HCEC 1CT (cell line): ENCODE measurements around the gene CCDC180.
"Not testable (repeated sequence)": the region's sequence is repeated elsewhere in the genome, so short reads cannot be mapped to it uniquely, and the experiment has no call there.

Experiments
- DNase-seq: peaks from one replicate; pipeline ENCODE4 v3.0.0-alpha.2; 2017

The CCDC180 gene

GRCh38 chr9:97311798-97312500, 4.5 kb downstream of the CCDC180 start:
- DNase-seq: no peak

DNA sequence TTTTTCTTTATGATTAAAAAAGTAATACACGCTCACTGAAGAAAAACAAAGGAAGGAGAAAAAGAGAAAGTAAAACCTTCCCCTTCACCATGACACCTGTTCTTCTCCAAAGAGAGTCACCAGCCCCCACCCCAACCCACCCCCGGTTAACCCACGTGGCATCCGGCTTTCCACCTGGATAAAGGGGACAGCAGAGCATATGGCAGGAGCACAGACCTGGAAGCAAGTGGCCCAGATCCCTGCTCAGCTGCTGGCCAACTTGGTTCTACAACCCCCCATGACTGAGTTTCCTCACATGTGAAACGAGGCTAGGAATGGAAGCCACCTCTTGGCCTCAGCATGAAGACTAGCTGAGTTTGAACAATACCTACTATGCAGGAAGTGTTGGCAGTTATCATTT, 5.1 kb downstream of the CCDC180 start:
- DNase-seq: no peak

DNA sequence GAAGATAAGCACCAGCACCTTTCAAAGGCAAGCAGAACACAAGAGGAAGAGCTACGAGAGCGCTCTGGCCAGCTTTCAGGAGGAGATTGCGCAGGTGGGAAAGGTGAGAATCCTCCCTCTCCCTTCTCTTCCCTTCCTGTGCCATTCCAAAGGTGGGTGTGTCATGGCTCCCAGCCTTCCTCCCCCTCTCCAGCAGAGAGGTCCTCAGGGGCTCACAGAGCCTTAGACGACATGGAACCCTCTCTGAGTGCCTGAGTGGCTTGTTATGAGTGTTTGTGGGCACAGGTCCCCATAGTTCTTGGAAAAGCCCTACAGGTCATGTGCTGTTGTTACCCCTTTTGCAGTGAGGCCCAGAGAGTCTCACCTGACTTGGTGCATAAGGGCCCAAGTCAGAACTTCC, 5.8 kb downstream of the CCDC180 start:
- no peak for DNase-seq

- no peak for DNase-seq
These were observed 6.3 kb downstream of the CCDC180 start for GRCh38 chr9:97313746-97314145.

- DNase-seq: no peak
These were observed 7.0 kb downstream of the CCDC180 start for GRCh38 chr9:97314503-97314902.

GRCh38 chr9:97315550-97315949, 8.1 kb downstream of the CCDC180 start:
- DNase-seq: no peak

DNA sequence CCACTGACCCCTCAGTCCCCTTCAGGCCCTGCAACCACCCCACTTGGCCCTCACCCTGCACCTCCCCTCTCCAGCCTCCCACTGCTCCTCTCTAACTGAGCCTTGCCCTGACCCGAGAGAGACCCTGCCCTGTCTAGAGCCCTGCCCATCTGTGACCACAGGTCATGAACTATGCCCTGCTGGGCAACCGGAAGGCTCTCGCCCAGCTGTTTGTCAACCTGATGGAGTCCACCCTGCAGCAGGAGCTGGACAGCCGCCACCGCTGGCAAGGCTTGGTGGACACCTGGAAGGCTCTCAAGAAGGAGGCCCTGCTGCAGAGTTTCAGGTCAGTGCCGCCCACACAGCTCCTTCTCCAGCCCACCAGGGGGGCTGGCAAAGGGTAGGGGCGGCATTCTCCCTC, 9.4 kb downstream of the CCDC180 start:
- DNase-seq: no peak

DNA sequence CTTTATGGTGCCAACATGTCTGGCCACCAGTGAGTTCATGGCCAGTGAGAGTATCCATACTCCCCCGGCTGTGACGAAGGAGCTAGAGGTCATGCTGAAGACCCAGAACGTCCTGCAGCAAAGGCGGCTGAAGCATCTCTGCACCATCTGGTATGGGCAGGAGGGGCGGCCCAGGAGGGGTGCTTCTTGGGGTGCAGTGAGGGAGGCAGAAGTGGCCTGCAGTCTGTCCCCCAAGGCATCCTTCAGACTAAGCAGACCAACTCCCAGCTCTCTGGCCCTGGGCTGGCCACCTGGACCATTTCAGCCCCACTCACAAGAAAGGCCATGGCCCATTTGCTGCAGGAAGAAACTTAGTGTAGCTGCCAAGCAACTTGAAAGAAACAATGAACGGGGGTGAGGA, 11.0 kb downstream of the CCDC180 start:
- no peak for DNase-seq

- DNase-seq: no peak
These were observed 11.9 kb downstream of the CCDC180 start for GRCh38 chr9:97319395-97319794.

DNA sequence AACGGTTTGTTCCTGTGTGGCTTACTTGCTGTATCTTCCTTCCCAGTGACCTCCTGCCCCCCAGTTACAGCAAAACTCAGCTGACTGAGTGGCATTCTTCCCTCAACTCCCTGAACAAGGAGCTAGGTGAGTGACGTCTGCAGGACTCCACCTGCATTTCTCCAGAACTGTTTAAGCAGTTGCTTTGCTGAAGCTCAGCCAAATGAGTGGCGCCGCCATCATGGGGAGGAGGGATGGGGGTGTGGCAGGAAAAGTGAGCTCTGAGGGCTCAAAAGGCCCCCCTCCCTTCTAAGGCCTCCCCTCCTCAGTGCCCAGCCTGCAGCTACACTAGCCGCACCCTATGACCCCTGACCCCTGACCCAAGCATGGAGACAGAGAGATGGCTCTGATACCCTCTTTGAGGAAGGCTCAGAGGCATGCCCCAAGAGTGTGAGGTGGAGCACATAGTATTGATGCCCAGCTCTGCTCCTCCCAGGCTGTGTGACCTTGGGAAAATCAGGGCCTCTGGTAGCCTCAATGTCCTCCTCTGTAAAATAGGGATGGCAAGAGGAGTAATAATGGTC, 12.7 kb downstream of the CCDC180 start:
- no peak for DNase-seq

- DNase-seq: no peak
These were observed 13.8 kb downstream of the CCDC180 start for GRCh38 chr9:97321251-97321650.

DNA sequence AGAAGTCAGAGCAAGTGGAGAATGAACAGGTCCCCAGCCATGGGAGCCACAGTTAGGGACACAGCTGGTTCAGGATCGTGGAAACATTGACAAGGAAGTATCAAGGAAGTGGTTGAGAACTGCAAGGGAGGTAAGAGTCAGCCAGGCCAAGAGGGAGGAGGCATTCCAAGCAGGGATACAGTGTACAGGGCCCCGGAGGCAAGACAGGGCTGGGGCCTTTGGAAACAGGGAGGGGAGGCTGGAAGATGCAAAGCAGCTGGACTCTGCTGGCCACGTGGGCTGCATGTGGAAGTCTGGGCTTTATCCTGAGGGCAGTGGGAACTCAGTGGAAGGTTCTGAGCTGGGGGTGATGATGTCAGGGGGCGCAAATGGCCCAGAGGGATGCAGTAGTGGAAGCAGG, 14.2 kb downstream of the CCDC180 start:
- DNase-seq: no peak

DNA sequence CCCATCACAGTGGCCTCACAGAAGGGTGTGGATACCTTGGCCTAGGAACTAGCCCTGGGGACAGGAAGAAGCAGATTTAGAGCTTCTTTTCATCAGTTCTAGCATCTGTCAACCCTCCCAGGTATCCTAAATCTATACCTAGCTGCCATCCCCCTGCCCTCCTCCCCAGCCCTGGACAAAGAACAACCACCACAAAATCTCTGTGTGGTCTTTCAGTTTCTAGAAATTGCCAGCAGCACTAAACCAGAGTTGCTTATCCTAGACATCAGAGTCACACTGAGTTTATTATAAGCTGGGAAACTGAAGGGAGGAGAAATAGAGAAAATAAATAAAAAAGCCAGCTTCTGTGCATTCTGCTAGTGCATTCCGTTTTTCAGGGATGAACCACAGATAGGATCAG, 14.6 kb downstream of the CCDC180 start:
- no peak for DNase-seq

DNA sequence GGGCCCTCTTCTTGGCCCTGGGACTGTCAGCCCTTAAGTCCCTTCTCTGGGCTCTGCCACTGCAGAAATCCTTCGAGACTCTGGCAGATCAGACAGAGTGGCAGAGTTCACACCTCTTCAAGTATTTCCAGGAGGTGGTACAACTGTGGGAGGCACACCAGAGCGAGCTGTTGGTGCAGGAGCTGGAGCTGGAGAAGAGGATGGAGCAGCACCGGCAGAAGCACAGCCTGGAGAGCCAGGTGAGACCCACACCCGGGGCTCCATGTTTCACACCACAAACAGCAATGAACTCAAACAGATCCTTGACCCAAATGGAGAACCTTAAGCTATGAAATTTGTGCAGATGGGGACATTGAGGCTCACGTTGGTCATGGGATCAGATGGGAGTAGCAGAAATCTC, 17.5 kb downstream of the CCDC180 start:
- no peak for DNase-seq

DNA sequence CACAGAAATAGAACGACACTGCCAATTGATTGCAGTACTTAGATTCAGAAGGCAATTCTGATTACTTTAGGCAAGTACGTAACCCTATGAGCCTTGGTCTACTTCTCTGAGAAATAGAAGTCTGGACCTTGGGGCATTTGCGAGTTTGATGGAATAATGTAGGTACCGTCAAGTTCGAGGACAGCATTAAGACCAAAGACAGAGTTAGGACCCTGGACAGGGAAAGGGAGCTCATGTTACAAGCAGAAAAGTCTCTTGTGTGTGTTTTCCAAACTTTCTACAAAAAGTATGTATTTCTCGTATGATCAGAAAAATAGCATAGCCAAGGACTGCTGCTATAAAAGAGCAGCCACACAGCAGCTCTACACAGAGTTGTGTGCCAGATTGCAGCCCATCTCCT, 20.1 kb downstream of the CCDC180 start:
- no peak for DNase-seq

- no peak for DNase-seq
These were observed 25.5 kb downstream of the CCDC180 start for GRCh38 chr9:97332993-97333392.

DNA sequence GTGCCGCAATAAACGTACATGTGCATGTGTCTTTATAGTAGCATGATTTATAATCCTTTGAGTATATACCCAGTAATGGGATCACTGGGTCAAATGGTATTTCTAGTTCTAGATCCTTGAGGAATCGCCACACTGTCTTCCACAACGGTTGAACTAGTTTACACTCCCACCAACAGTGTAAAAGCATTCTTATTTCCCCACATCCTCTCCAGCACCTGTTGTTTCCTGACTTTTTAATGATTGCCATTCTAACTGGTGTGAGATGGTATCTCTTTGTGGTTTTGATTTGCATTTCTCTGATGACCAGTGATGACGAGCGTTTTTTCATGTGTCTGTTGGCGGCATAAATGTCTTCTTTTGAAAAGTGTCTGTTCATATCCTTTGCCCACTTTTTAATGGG, 28.2 kb downstream of the CCDC180 start:
- DNase-seq: not testable (repeated sequence)

DNA sequence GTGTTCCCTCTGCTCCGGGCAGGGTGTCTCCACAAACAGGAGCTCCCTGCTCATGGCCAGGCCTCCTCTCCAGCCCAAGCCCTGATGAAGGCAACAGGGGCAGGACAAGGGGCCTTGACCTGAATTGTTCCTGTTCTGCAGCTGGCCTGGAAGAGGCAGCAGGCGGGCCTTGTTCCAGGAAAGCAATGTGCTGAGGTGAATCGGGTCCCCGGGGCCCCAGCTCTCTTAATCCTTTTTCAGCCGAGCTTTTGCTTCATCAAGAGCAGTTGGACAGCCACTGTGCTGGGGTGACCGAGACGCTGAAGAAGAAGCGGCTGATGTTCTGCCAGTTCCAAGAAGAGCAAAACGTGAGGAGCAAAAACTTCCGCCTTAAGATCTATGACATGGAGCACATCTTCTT, 41.4 kb downstream of the CCDC180 start:
- DNase-seq: no peak

- no peak for DNase-seq
These were observed 41.9 kb downstream of the CCDC180 start for GRCh38 chr9:97349400-97349799.

- DNase-seq: no peak
These were observed 47.2 kb downstream of the CCDC180 start for GRCh38 chr9:97354637-97355036.

DNA sequence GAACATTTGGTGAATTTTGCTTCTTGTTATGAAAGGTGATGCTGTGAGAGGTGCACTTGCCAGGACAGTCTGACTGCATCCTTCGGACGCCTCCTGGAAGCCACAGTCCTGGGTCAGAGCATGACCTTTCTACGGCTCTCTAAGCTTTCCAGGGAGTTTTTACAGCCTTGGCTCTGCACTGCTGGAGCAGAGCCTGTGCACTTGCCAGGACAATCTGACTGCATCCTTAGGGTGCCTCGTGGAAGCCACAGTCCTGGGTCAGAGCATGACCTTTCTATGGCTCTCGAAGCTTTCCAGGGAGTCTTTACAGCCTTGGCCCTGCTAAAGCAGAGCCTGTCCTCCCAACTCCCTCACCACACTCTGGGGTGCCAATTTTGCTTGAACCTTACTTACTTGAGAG, 49.6 kb downstream of the CCDC180 start:
- DNase-seq: no peak
